ENCODE results near the gene PRR5. TPM values are rescaled to one million over a fixed set of nuclear protein-coding genes. Genes with fewer than 3 reads are reported as not detected.

Gene PRR5
- polyA plus RNA-seq, 1 experiment = 12.9 TPM

GRCh38 chr22:44750481-44750880 lies 48.5 kb downstream of the PRR5 start:
- peaks cover 21% of the 10 kb centered on the region for H3K27me3 ChIP-seq (ENCODE audit: control insufficient read depth, insufficient read depth, low read length)
- CTCF ChIA-PET = no interaction called here

DNA sequence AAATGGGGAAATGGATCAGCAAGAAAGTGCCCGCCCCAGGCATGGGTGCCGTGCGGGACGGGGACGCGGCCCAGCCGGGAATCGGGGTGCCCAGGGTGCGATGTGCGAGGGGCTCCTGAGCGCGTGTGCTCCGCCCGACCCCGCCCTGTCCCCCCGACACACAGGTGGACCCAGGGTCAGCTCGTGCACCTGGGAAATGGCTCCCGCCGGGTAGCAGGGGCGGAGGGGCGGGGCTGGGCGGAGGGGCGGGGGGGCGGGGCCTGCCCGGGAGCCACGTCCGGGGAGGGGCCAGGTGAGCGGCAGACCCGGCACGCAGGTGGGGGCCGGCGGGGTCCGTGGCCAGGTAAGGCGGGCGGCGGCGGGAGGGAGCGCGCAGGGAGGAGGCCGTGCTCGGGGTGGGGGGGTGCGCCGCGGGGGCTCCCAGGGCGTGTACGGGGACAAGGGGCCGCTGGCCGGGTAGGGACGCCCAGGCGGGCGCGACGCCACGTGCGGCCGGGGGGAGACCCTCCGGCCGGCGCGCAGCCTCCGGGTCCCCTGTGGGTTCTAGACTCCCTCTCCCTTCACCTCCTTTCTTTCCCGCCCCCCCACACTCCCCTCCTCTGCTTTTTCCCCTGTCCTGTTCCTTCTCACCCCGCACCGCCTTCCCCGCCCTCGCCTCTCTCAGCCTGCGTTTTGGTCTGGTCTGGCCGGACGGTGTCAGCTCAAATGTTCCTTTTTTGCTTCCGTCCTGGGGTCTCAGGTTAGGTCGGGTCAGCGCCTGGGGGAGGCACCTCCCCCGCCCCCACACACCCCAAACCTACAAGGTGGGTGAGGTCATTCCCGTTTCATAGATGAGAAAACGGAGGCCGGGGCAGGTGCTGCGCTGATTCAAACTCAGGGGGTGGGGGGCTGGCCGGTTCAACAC lies 50.5 kb downstream of the PRR5 start, which contains the start of gene ARHGAP8:
TSS of gene ARHGAP8 (plus strand) at position 291 of the 904 bp plus-strand sequence. CDS start 33,953 bp downstream, outside the sequence.
- no peak for DNase-seq (ENCODE audit: low read depth, low spot score)
- H3K9me3 ChIP-seq (ENCODE audit: control insufficient read depth, insufficient read depth, low read length) = no peaks in the 10 kb centered on the region; the same call in 1 of the 2 replicates
- no peak within 1 kb of the TSS for H3K4me3 ChIP-seq (ENCODE audit: low read depth, low read length)
- ChIA-PET CTCF (interaction anchor here (1.1 kb wide), 1 partner anchor 69 kb away, joined by 3 read pairs; no protein-coding TSS in a partner anchor), POLR2A (interaction anchor here (0.6 kb wide), 1 partner anchor 11 kb away, joined by 3 read pairs; no protein-coding TSS in a partner anchor)
- TF ChIP-seq, protein P1, sequence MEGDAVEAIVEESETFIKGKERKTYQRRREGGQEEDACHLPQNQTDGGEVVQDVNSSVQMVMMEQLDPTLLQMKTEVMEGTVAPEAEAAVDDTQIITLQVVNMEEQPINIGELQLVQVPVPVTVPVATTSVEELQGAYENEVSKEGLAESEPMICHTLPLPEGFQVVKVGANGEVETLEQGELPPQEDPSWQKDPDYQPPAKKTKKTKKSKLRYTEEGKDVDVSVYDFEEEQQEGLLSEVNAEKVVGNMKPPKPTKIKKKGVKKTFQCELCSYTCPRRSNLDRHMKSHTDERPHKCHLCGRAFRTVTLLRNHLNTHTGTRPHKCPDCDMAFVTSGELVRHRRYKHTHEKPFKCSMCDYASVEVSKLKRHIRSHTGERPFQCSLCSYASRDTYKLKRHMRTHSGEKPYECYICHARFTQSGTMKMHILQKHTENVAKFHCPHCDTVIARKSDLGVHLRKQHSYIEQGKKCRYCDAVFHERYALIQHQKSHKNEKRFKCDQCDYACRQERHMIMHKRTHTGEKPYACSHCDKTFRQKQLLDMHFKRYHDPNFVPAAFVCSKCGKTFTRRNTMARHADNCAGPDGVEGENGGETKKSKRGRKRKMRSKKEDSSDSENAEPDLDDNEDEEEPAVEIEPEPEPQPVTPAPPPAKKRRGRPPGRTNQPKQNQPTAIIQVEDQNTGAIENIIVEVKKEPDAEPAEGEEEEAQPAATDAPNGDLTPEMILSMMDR (IDR thresholded peaks at IDR 0.05; ENCODE audit: low read depth, low read length) = no peak
- no peak within 1 kb of the TSS for H3K27ac ChIP-seq (ENCODE audit: low read depth, low read length)
- peaks cover 21% of the 10 kb centered on the region for H3K27me3 ChIP-seq (ENCODE audit: control insufficient read depth, insufficient read depth, low read length)

More at GRCh38 chr22:44750481-44750880, 48.5 kb downstream of the PRR5 start:
- Histone ChIP-seq H3K4me3 (ENCODE audit: low read depth, low read length) (no peak overlapping the region), H3K27ac (ENCODE audit: low read depth, low read length) (no peak overlapping the region), H3K9me3 (ENCODE audit: control insufficient read depth, insufficient read depth, low read length) (no peaks in the 10 kb centered on the region; the same call in 1 of the 2 replicates)
- TF ChIP-seq, protein P1 (IDR thresholded peaks at IDR 0.05; ENCODE audit: low read depth, low read length) = no peak
- no peak for DNase-seq (ENCODE audit: low read depth, low spot score)
- POLR2A ChIA-PET = no interaction called here

DNA sequence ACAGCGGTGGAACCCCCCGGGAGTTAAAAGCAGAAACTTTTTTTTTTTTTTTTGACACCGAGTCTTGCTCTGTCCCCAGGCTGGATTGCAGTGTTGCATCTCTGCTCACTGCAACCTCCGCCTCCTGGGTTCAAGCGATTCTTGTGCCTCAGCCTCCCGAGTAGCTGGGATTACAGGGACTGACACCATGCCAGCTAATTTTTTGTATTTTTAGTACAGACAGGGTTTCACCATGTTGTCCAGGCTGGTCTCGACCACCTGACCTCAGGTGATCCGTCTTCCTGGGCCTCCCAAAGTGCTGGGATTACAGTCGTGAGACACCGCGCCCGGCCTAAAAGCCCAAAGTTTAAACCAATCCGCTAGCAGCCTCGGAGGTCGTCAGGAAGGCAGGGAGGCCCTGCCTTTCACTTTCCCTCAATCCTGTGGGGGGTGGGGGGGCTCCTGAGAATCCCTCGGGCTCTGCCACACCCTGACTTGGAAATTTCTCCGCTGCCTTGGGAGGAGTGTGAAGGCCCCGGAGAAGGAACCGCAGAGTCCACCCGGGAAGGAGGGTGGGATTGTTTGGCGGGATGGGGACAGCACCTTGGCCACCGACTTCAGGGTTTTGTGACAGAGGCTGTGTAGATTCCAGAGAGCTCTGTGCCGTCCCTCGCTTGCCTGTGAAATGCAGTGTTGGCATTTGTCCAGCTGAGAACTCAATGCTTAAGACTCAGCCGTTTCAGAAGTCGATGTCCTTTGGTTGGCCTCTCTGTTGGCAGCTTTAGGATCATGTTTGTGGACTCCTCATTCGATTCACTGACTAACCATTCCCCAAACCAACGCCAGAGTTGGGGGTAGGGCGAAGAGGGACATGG lies 51.4 kb downstream of the PRR5 start:
- ChIA-PET POLR2A (interaction anchor here (0.6 kb wide), 1 partner anchor 12 kb away, joined by 3 read pairs; no protein-coding TSS in a partner anchor), CTCF (interaction anchor here (0.5 kb wide), 1 partner anchor 350 kb away, joined by 3 read pairs; no protein-coding TSS in a partner anchor)
- Histone ChIP-seq H3K4me3 (ENCODE audit: low read depth, low read length) (no peak overlapping the region), H3K9me3 (ENCODE audit: control insufficient read depth, insufficient read depth, low read length) (no peaks in the 10 kb centered on the region; the same call in 1 of the 2 replicates), H3K27ac (ENCODE audit: low read depth, low read length) (no peak overlapping the region), H3K27me3 (ENCODE audit: control insufficient read depth, insufficient read depth, low read length) (peaks cover 21% of the 10 kb centered on the region)
- DNase-seq (ENCODE audit: low read depth, low spot score) = no peak
- TF ChIP-seq, protein P1 (IDR thresholded peaks at IDR 0.05; ENCODE audit: low read depth, low read length) = no peak

- DNase-seq (ENCODE audit: low read depth, low spot score) = no peak
- Histone ChIP-seq H3K9me3 (ENCODE audit: control insufficient read depth, insufficient read depth, low read length) (no peaks in the 10 kb centered on the region; the same call in 1 of the 2 replicates), H3K27me3 (ENCODE audit: control insufficient read depth, insufficient read depth, low read length) (peaks cover 26% of the 10 kb centered on the region), H3K4me3 (ENCODE audit: low read depth, low read length) (no peak overlapping the region), H3K27ac (ENCODE audit: low read depth, low read length) (no peak overlapping the region)
- ChIA-PET CTCF (interaction anchor here (1.1 kb wide), 1 partner anchor 57 kb away, joined by 3 read pairs; no protein-coding TSS in a partner anchor), POLR2A (no interaction called here)
- TF ChIP-seq, protein P1 (IDR thresholded peaks at IDR 0.05; ENCODE audit: low read depth, low read length) = no peak
Measured at GRCh38 chr22:44754998-44755397, 53.0 kb downstream of the PRR5 start.

Data from AG04450 (cell line).